Fibroblast of skin of right quadriceps (primary cell): ENCODE measurements around the gene KANK2.

Experiments
- DNase-seq: peaks from one replicate; pipeline ENCODE4 v3.0.0-alpha.2; 2013

KANK2 gene

GRCh38 chr19:11197291-11198174 lies at the start of gene KANK2:
KANK2 (minus strand) TSS chr19:11197545; CDS start chr19:11194511, 3,034 bp downstream.
- peak; percentile 77 for DNase-seq

- DNase-seq, result no peak
Measured at GRCh38 chr19:11246941-11247340, 49.6 kb upstream of the KANK2 start.

GRCh38 chr19:11244846-11245589 lies 47.7 kb upstream of the KANK2 start:
- DNase-seq, result no peak

GRCh38 chr19:11243798-11244169 lies 46.4 kb upstream of the KANK2 start:
- DNase-seq, result no peak

GRCh38 chr19:11242864-11243797 lies 45.8 kb upstream of the KANK2 start:
- peak; percentile 58 for DNase-seq

- no peak for DNase-seq
Measured at GRCh38 chr19:11242025-11242424, 44.7 kb upstream of the KANK2 start.

GRCh38 chr19:11240008-11240444 lies 42.7 kb upstream of the KANK2 start:
- no peak for DNase-seq

- no peak for DNase-seq
Measured at GRCh38 chr19:11239377-11240000, 42.1 kb upstream of the KANK2 start, which contains the start of gene ANGPTL8. ANGPTL8 (plus strand) TSS chr19:11239619; CDS start chr19:11239638, 19 bp downstream.

GRCh38 chr19:11238781-11239376 lies 41.5 kb upstream of the KANK2 start:
- DNase-seq, result no peak

- no peak for DNase-seq
Measured at GRCh38 chr19:11238041-11238440, 40.7 kb upstream of the KANK2 start.

- DNase-seq, result no peak
Measured at GRCh38 chr19:11237321-11237720, 40.0 kb upstream of the KANK2 start.

- DNase-seq, result no peak
Measured at GRCh38 chr19:11236324-11237301, 39.3 kb upstream of the KANK2 start.

GRCh38 chr19:11234486-11235075 lies 37.2 kb upstream of the KANK2 start:
- no peak for DNase-seq

- no peak for DNase-seq
Measured at GRCh38 chr19:11233073-11233472, 35.7 kb upstream of the KANK2 start.

- no peak for DNase-seq
Measured at GRCh38 chr19:11232555-11232954, 35.2 kb upstream of the KANK2 start.

GRCh38 chr19:11230621-11231386 lies 33.5 kb upstream of the KANK2 start:
- no peak for DNase-seq

- no peak for DNase-seq
Measured at GRCh38 chr19:11227195-11227886, 30.0 kb upstream of the KANK2 start.

- no peak for DNase-seq
Measured at GRCh38 chr19:11226716-11227166, 29.4 kb upstream of the KANK2 start.

GRCh38 chr19:11225815-11226214 lies 28.5 kb upstream of the KANK2 start:
- DNase-seq, result no peak
